Neural progenitor cell (in vitro differentiated cells): Measurements from ENCODE around the gene PCDH15. TPM values are rescaled to one million over a fixed set of nuclear protein-coding genes. Genes with fewer than 3 reads are reported as not detected.

Experiments used
- DNase-seq: peaks from one replicate; pipeline ENCODE4 v3.0.0-alpha.2; 2016; ENCODE audit warnings: low spot score
- H2AFZ ChIP-seq: fragments of 200-600 bp; sonication (generic); replicated peaks from 2 replicates; pipeline ENCODE4 v1.6.1; 2016; ENCODE audit warnings: antibody characterized with exemption
- H3F3A ChIP-seq: fragments of 200-600 bp; sonication (generic); 2 replicates; pipeline ENCODE4 v1.6.1; 2016; ENCODE audit warnings: antibody characterized with exemption, low read depth
- H3K27ac ChIP-seq: fragments of 200-600 bp; sonication (generic); 2 replicates; pipeline ENCODE4 v1.5.1; 2016; ENCODE audit warnings: mild to moderate bottlenecking
- H3K27me3 ChIP-seq: fragments of 200-600 bp; sonication (generic); 2 replicates; pipeline ENCODE4 v1.6.1; 2016; ENCODE audit warnings: mild to moderate bottlenecking, moderate library complexity
- H3K36me3 ChIP-seq: fragments of 200-600 bp; sonication (generic); 2 replicates; pipeline ENCODE4 v1.5.1; 2016
- H3K4me1 ChIP-seq: fragments of 200-600 bp; sonication (generic); 2 replicates; pipeline ENCODE4 v1.6.1; 2016; ENCODE audit warnings: mixed run types
- H3K4me2 ChIP-seq: fragments of 200-600 bp; sonication (generic); 2 replicates; pipeline ENCODE4 v1.6.1; 2016
- H3K4me3 ChIP-seq: fragments of 200-600 bp; sonication (generic); 2 replicates; pipeline ENCODE4 v1.5.1; 2016
- H3K79me2 ChIP-seq: fragments of 200-600 bp; sonication (generic); 2 replicates; pipeline ENCODE4 v1.6.1; 2016; ENCODE audit warnings: low read depth
- H3K9ac ChIP-seq: fragments of 200-600 bp; sonication (generic); 2 replicates; pipeline ENCODE4 v1.6.1; 2016
- H3K9me3 ChIP-seq: fragments of 200-600 bp; sonication (generic); 2 replicates; pipeline ENCODE4 v1.5.1; 2016; ENCODE audit warnings: low read depth
- H4K20me1 ChIP-seq: fragments of 200-600 bp; sonication (generic); 2 replicates; pipeline ENCODE4 v1.6.1; 2016; ENCODE audit warnings: low read depth
- H3K27ac Mint-ChIP-seq: 3 replicates; pipeline ENCODE4 v1.8.0; 2021; ENCODE audit warnings: mixed read lengths
- H3K27me3 Mint-ChIP-seq: 2 replicates; pipeline ENCODE4 v1.8.0; 2022; ENCODE audit warnings: low read depth, mild to moderate bottlenecking, inconsistent platforms, moderate library complexity, mixed read lengths; ENCODE audit not compliant: insufficient read depth
- H3K36me3 Mint-ChIP-seq: 3 replicates; pipeline ENCODE4 v1.8.0; 2021; ENCODE audit warnings: mixed read lengths
- H3K4me1 Mint-ChIP-seq: 3 replicates; pipeline ENCODE4 v1.8.0; 2021; ENCODE audit warnings: mixed read lengths
- H3K4me3 Mint-ChIP-seq: 3 replicates; pipeline ENCODE4 v1.8.0; 2021; ENCODE audit warnings: mild to moderate bottlenecking, moderate library complexity, mixed read lengths
- H3K9me3 Mint-ChIP-seq: 3 replicates; pipeline ENCODE4 v1.8.0; 2020; ENCODE audit warnings: mixed read lengths
- CTCF ChIP-seq: fragments of 200-600 bp; sonication (generic); IDR thresholded peaks from 2 replicates; pipeline ENCODE4 v1.5.1; 2017; ENCODE audit warnings: antibody characterized with exemption, mild to moderate bottlenecking
- EZH2 ChIP-seq: fragments of 200-600 bp; sonication (generic); IDR thresholded peaks from 2 replicates; pipeline ENCODE4 v1.6.1; 2017; ENCODE audit warnings: antibody characterized with exemption, mild to moderate bottlenecking, moderate library complexity
- EZH2phosphoT487 ChIP-seq: fragments of 200-600 bp; sonication (generic); IDR thresholded peaks from 2 replicates; pipeline ENCODE4 v1.6.1; 2017; ENCODE audit warnings: antibody characterized with exemption
- total RNA-seq: library from RNA; depleted of rRNA; stranded (reverse); fragments of >200 nt; gene quantifications from 2 replicates; pipeline ENCODE4 v1.2.3, GENCODE V29; 2015; ENCODE audit warnings: low replicate concordance

Gene PCDH15
- total RNA-seq, 1 donor from 2014 or later: 0.17 TPM

- H3K4me3 ChIP-seq: no peak overlapping the region
- H2AFZ ChIP-seq: peak overlapping the region; percentile 15
- Mint-ChIP-seq H3K36me3 (no peaks in the 10 kb centered on the region), H3K4me1 (no peaks in the 10 kb centered on the region), H3K27me3 (peaks cover 3% of the 10 kb centered on the region), H3K27ac (no peak overlapping the region), H3K4me3 (no peak overlapping the region), H3K9me3 (no peaks in the 10 kb centered on the region)
- no peak overlapping the region for H3K4me2 ChIP-seq
- no peaks in the 10 kb centered on the region for H3K79me2 ChIP-seq
- H4K20me1 ChIP-seq: no peaks in the 10 kb centered on the region
- no peaks in the 10 kb centered on the region for H3K36me3 ChIP-seq
- H3K27me3 ChIP-seq: no peaks in the 10 kb centered on the region
- no peak for DNase-seq
- TF ChIP-seq EZH2: no peak
- no peak for TF ChIP-seq CTCF
- TF ChIP-seq EZH2phosphoT487: no peak
- no peak overlapping the region for H3K9ac ChIP-seq
- H3K27ac ChIP-seq: no peak overlapping the region
- H3K4me1 ChIP-seq: no peaks in the 10 kb centered on the region
- no peaks in the 10 kb centered on the region for H3K9me3 ChIP-seq
- no peaks in the 10 kb centered on the region for H3F3A ChIP-seq
Measured at GRCh38 chr10:54613162-54613561, 187.9 kb downstream of the PCDH15 start.

- H3K79me2 ChIP-seq: no peaks in the 10 kb centered on the region
- no peak overlapping the region for H2AFZ ChIP-seq
- Mint-ChIP-seq H3K27me3 (peaks cover 3% of the 10 kb centered on the region), H3K36me3 (no peaks in the 10 kb centered on the region), H3K9me3 (no peaks in the 10 kb centered on the region), H3K27ac (no peak overlapping the region), H3K4me1 (no peaks in the 10 kb centered on the region), H3K4me3 (no peak overlapping the region)
- no peaks in the 10 kb centered on the region for H3F3A ChIP-seq
- H4K20me1 ChIP-seq: no peaks in the 10 kb centered on the region
- no peak overlapping the region for H3K27ac ChIP-seq
- H3K27me3 ChIP-seq: no peaks in the 10 kb centered on the region
- TF ChIP-seq CTCF: no peak
- TF ChIP-seq EZH2: no peak
- no peak for TF ChIP-seq EZH2phosphoT487
- DNase-seq: no peak
- H3K9ac ChIP-seq: no peak overlapping the region
- no peaks in the 10 kb centered on the region for H3K9me3 ChIP-seq
- H3K4me2 ChIP-seq: no peak overlapping the region
- no peaks in the 10 kb centered on the region for H3K4me1 ChIP-seq
- H3K36me3 ChIP-seq: no peaks in the 10 kb centered on the region
- H3K4me3 ChIP-seq: no peak overlapping the region
Measured at GRCh38 chr10:54609423-54609822, 191.6 kb downstream of the PCDH15 start.

- H3K4me3 Mint-ChIP-seq: no peak overlapping the region
- Histone ChIP-seq H3K36me3 (no peaks in the 10 kb centered on the region), H3K4me3 (no peak overlapping the region), H4K20me1 (no peaks in the 10 kb centered on the region), H2AFZ (no peak overlapping the region), H3K27ac (no peak overlapping the region), H3K4me2 (no peak overlapping the region), H3F3A (no peaks in the 10 kb centered on the region), H3K9me3 (no peaks in the 10 kb centered on the region), H3K4me1 (no peaks in the 10 kb centered on the region), H3K9ac (no peak overlapping the region), H3K27me3 (no peaks in the 10 kb centered on the region), H3K79me2 (no peaks in the 10 kb centered on the region)
- no peaks in the 10 kb centered on the region for H3K4me1 Mint-ChIP-seq
- H3K27me3 Mint-ChIP-seq: peaks cover 3% of the 10 kb centered on the region
- H3K9me3 Mint-ChIP-seq: no peaks in the 10 kb centered on the region
- no peak for DNase-seq
- H3K27ac Mint-ChIP-seq: no peak overlapping the region
- H3K36me3 Mint-ChIP-seq: no peaks in the 10 kb centered on the region
- no peak for TF ChIP-seq EZH2
- no peak for TF ChIP-seq CTCF
- TF ChIP-seq EZH2phosphoT487: no peak
Measured at GRCh38 chr10:54607983-54608382, 193.0 kb downstream of the PCDH15 start.

GRCh38 chr10:54594289-54594688 is 206.7 kb downstream of the PCDH15 start:
- peaks cover 2% of the 10 kb centered on the region for H3K27me3 Mint-ChIP-seq
- H3K9me3 ChIP-seq: no peaks in the 10 kb centered on the region
- no peaks in the 10 kb centered on the region for H3K79me2 ChIP-seq
- no peaks in the 10 kb centered on the region for H4K20me1 ChIP-seq
- H3K4me2 ChIP-seq: no peak overlapping the region
- no peaks in the 10 kb centered on the region for H3F3A ChIP-seq
- H2AFZ ChIP-seq: no peak overlapping the region
- no peaks in the 10 kb centered on the region for H3K4me1 ChIP-seq
- no peak overlapping the region for H3K9ac ChIP-seq
- H3K27ac Mint-ChIP-seq: no peak overlapping the region
- H3K27me3 ChIP-seq: no peaks in the 10 kb centered on the region
- DNase-seq: no peak
- TF ChIP-seq EZH2phosphoT487 (no peak), EZH2 (no peak), CTCF (no peak)
- H3K4me1 Mint-ChIP-seq: no peaks in the 10 kb centered on the region
- no peak overlapping the region for H3K4me3 ChIP-seq
- no peak overlapping the region for H3K27ac ChIP-seq
- no peak overlapping the region for H3K4me3 Mint-ChIP-seq
- H3K36me3 ChIP-seq: no peaks in the 10 kb centered on the region
- no peaks in the 10 kb centered on the region for H3K36me3 Mint-ChIP-seq
- peaks cover 3% of the 10 kb centered on the region for H3K9me3 Mint-ChIP-seq
